Sigmoid colon (tissue), 7 donors: ENCODE measurements around the gene CAMK1D. TPM values are rescaled to one million over a fixed set of nuclear protein-coding genes. Genes with fewer than 3 reads are reported as not detected.

Source experiments
- DNase-seq: peaks from one replicate; pipeline ENCODE4 v3.0.0-alpha.2; 2019
- H3K27ac ChIP-seq, 4 donors: fragments of 200-600 bp; sonication (generic); one replicate each; pipeline ENCODE4 v1.5.1; 2016 to 2019; ENCODE audit warnings: mild to moderate bottlenecking in 1 of 4
- H3K27me3 ChIP-seq, 3 donors: fragments of 200-600 bp; sonication (generic); one replicate each; pipeline ENCODE4 v1.5.1; 2019; ENCODE audit warnings: mild to moderate bottlenecking in 1 of 3
- H3K36me3 ChIP-seq, 4 donors: fragments of 200-600 bp; sonication (generic); one replicate each; pipeline ENCODE4 v1.5.1; 2016 to 2019
- H3K4me1 ChIP-seq, 4 donors: fragments of 200-600 bp; sonication (generic); one replicate each; pipeline ENCODE4 v1.5.1; 2017 to 2019
- H3K4me3 ChIP-seq, 4 donors: fragments of 200-600 bp; sonication (generic); one replicate each; pipeline ENCODE4 v1.5.1; 2017 to 2019; ENCODE audit warnings: mild to moderate bottlenecking in 2 of 4, moderate library complexity in 1 of 4
- H3K9me3 ChIP-seq, 4 donors: fragments of 200-600 bp in 3 of 4; sonication (generic) in 3 of 4; one replicate each; pipeline versions ENCODE4 v1.5.1 to v1.6.1; 2013 to 2019
- CTCF ChIP-seq, 4 experiments: fragments of 450-650 bp in 3 of 4; fragments of 200-600 bp in 1 of 4; IDR thresholded peaks; one replicate each; pipeline ENCODE4 v1.5.1; 2016 to 2019; ENCODE audit warnings: antibody characterized with exemption in 4 of 4, mild to moderate bottlenecking in 3 of 4, moderate library complexity in 2 of 4
- EP300 ChIP-seq, 4 donors: sonication (generic); formaldehyde crosslinking; IDR thresholded peaks; one replicate each; pipeline ENCODE4 v1.6.1; 2017; ENCODE audit warnings: antibody characterized with exemption in 4 of 4
- POLR2A ChIP-seq, 2 donors: fragments of 450-650 bp; IDR thresholded peaks; one replicate each; pipeline ENCODE4 v1.6.1; 2016; ENCODE audit warnings: antibody characterized with exemption in 2 of 2, mild to moderate bottlenecking in 2 of 2, moderate library complexity in 2 of 2
- POLR2AphosphoS5 ChIP-seq, 4 donors: sonication (generic); formaldehyde crosslinking; IDR thresholded peaks; one replicate each; pipeline ENCODE4 v1.6.1; 2017; ENCODE audit warnings: antibody characterized with exemption in 4 of 4
- WGBS, 2 donors: extraction: QIAGEN DNeasy Blood & Tissue Kit; methylation state at CpG; one replicate each; pipeline ENCODE4 v1.1.7; 2013; 5-methylcytosine and 5-hydroxymethylcytosine counted together
- intact Hi-C: fragments of 100-400 bp; cut with DNase I; formaldehyde crosslinking; loops from one replicate; pipeline ENCODE4 v1.15.1; 2023
- polyA plus RNA-seq, 3 donors: library from polyadenylated mRNA; stranded (reverse); fragments of 200-250 nt; gene quantifications; one replicate each; pipeline ENCODE4 v1.2.3, GENCODE V29; 2013
- total RNA-seq, 4 donors: library from RNA; depleted of rRNA; stranded (reverse); fragments of >200 nt; gene quantifications; one replicate each; pipeline ENCODE4 v1.1.0, GENCODE V29; 2016
- donor health status: healthy with polysubstance abuse.
- donor health status: Bipolar disorder and iron deficiency.
- donor health status: healthy.

The CAMK1D gene
- total and polyA plus RNA-seq, 7 donors: 7.2 to 11.5 (median 8.6) TPM

- Histone ChIP-seq H3K36me3 (no peaks in the 10 kb centered on the region), H3K4me3 (no peak overlapping the region), H3K9me3 (no peaks in the 10 kb centered on the region), H3K27me3 (no peaks in the 10 kb centered on the region), H3K4me1 (peaks cover 0 to 3% (median 0%) of the 10 kb centered on the region in 4 donors), H3K27ac (no peak overlapping the region)
- TF ChIP-seq POLR2AphosphoS5 (IDR thresholded peaks at IDR 0.05): no peak
- TF ChIP-seq CTCF (IDR thresholded peaks at IDR 0.05): no peak
- no peak for TF ChIP-seq POLR2A (IDR thresholded peaks at IDR 0.05)
- TF ChIP-seq EP300 (IDR thresholded peaks at IDR 0.05): no peak
- no peak for DNase-seq
- intact Hi-C loops: no loop called here
- WGBS, 2 donors: 87 to 90% methylated on average over 11 of the region's 11 CpGs
Measured at GRCh38 chr10:12797471-12798262, 448.3 kb downstream of the CAMK1D start.

GRCh38 chr10:12799144-12799543, 449.8 kb downstream of the CAMK1D start:
- H3K27ac ChIP-seq: no peak overlapping the region
- TF ChIP-seq CTCF (IDR thresholded peaks at IDR 0.05) (no peak), POLR2A (IDR thresholded peaks at IDR 0.05) (no peak), EP300 (IDR thresholded peaks at IDR 0.05) (no peak), POLR2AphosphoS5 (IDR thresholded peaks at IDR 0.05) (no peak)
- H3K36me3 ChIP-seq: no peaks in the 10 kb centered on the region
- H3K9me3 ChIP-seq: no peaks in the 10 kb centered on the region
- H3K4me3 ChIP-seq: no peak overlapping the region
- H3K4me1 ChIP-seq: peaks cover 0 to 3% (median 0%) of the 10 kb centered on the region in 4 donors
- intact Hi-C loops: no loop called here
- WGBS, 2 donors: 96 to 97% methylated on average over 12 of the region's 12 CpGs
- DNase-seq: no peak
- no peaks in the 10 kb centered on the region for H3K27me3 ChIP-seq

GRCh38 chr10:12799714-12800113, 450.4 kb downstream of the CAMK1D start:
- no peaks in the 10 kb centered on the region for H3K9me3 ChIP-seq
- no peaks in the 10 kb centered on the region for H3K27me3 ChIP-seq
- intact Hi-C loops: no loop called here
- H3K4me1 ChIP-seq: peaks cover 0 to 3% (median 0%) of the 10 kb centered on the region in 4 donors
- TF ChIP-seq EP300 (IDR thresholded peaks at IDR 0.05) (no peak), CTCF (IDR thresholded peaks at IDR 0.05) (no peak), POLR2AphosphoS5 (IDR thresholded peaks at IDR 0.05) (no peak), POLR2A (IDR thresholded peaks at IDR 0.05) (no peak)
- H3K4me3 ChIP-seq: no peak overlapping the region
- WGBS, 2 donors: 89% methylated on average over 5 of the region's 5 CpGs
- DNase-seq: no peak
- no peak overlapping the region for H3K27ac ChIP-seq
- H3K36me3 ChIP-seq: no peaks in the 10 kb centered on the region

GRCh38 chr10:12800302-12800701, 451.0 kb downstream of the CAMK1D start:
- DNase-seq: no peak
- 85 to 92% methylated on average over 4 of the region's 4 CpGs for WGBS, 2 donors
- H3K4me1 ChIP-seq: peaks cover 0 to 3% (median 0%) of the 10 kb centered on the region in 4 donors
- H3K9me3 ChIP-seq: no peaks in the 10 kb centered on the region
- intact Hi-C loops: no loop called here
- H3K36me3 ChIP-seq: no peaks in the 10 kb centered on the region
- H3K27ac ChIP-seq: no peak overlapping the region
- no peak overlapping the region for H3K4me3 ChIP-seq
- no peaks in the 10 kb centered on the region for H3K27me3 ChIP-seq
- TF ChIP-seq POLR2A (IDR thresholded peaks at IDR 0.05) (no peak), CTCF (IDR thresholded peaks at IDR 0.05) (no peak), EP300 (IDR thresholded peaks at IDR 0.05) (no peak), POLR2AphosphoS5 (IDR thresholded peaks at IDR 0.05) (no peak)
